Liver (tissue), 9 donors: ENCODE results near the gene SDR39U1. TPM values are rescaled to one million over a fixed set of nuclear protein-coding genes. Genes with fewer than 3 reads are reported as not detected.

ENCODE experiments used
- DNase-seq: peaks from one replicate; pipeline ENCODE4 v3.0.0-alpha.2; 2017; ENCODE audit warnings: low spot score
- H3K27ac ChIP-seq, 2 donors: one replicate each; pipeline ENCODE4 v1.7.0; 2013; ENCODE audit warnings: inconsistent platforms in 2 of 2, low read length in 2 of 2, control low read depth in 1 of 2, low read depth in 1 of 2, mild to moderate bottlenecking in 1 of 2
- H3K27me3 ChIP-seq, 4 donors: one replicate each; pipeline versions ENCODE4 v1.6.1 to v1.7.0; 2013; ENCODE audit warnings: low read length in 3 of 4, inconsistent platforms in 1 of 4, mild to moderate bottlenecking in 1 of 4, moderate library complexity in 1 of 4; ENCODE audit not compliant: control insufficient read depth in 4 of 4, insufficient read depth in 4 of 4
- H3K36me3 ChIP-seq, 4 donors: one replicate each; pipeline versions ENCODE4 v1.6.1 to v1.7.0; 2013; ENCODE audit warnings: low read length in 3 of 4, mild to moderate bottlenecking in 3 of 4, low read depth in 1 of 4, moderate library complexity in 1 of 4; ENCODE audit not compliant: control insufficient read depth in 4 of 4, insufficient read depth in 3 of 4
- H3K4me1 ChIP-seq, 4 donors: one replicate each; pipeline versions ENCODE4 v1.6.1 to v1.7.0; 2013; ENCODE audit warnings: low read length in 3 of 4, mild to moderate bottlenecking in 3 of 4, moderate library complexity in 1 of 4; ENCODE audit not compliant: control insufficient read depth in 4 of 4, insufficient read depth in 4 of 4
- H3K4me3 ChIP-seq, 3 donors: one replicate each; pipeline versions ENCODE4 v1.6.1 to v1.7.0; 2013; ENCODE audit warnings: low read length in 3 of 3, control low read depth in 1 of 3, low read depth in 1 of 3, mild to moderate bottlenecking in 1 of 3
- H3K9ac ChIP-seq, 2 donors: one replicate each; pipeline ENCODE4 v1.7.0; 2013; ENCODE audit warnings: low read length in 2 of 2, mild to moderate bottlenecking in 2 of 2, moderate library complexity in 2 of 2, control low read depth in 1 of 2, low read depth in 1 of 2
- H3K9me3 ChIP-seq, 4 donors: one replicate each; pipeline versions ENCODE4 v1.6.1 to v1.7.0; 2013; ENCODE audit warnings: low read length in 3 of 4; ENCODE audit not compliant: control insufficient read depth in 4 of 4
- ATF3 ChIP-seq: IDR thresholded peaks from 2 replicates; pipeline ENCODE4 v1.6.1; 2016; ENCODE audit warnings: antibody characterized with exemption
- EGR1 ChIP-seq, 2 donors: IDR thresholded peaks; 2 replicates each; pipeline ENCODE4 v1.6.1; 2016 to 2018; ENCODE audit warnings: antibody characterized with exemption in 2 of 2, low read depth in 2 of 2
- FOXA1 ChIP-seq: IDR thresholded peaks from 2 replicates; pipeline ENCODE4 v1.6.1; 2016; ENCODE audit warnings: antibody characterized with exemption
- FOXA2 ChIP-seq: IDR thresholded peaks from 2 replicates; pipeline ENCODE4 v1.6.1; 2016; ENCODE audit warnings: antibody characterized with exemption
- GABPA ChIP-seq, 2 donors: IDR thresholded peaks in 1 of 2; conservative IDR thresholded peaks in 1 of 2; 2 replicates each; pipeline ENCODE4 v1.6.1; 2016; ENCODE audit warnings: antibody characterized with exemption in 2 of 2, mild to moderate bottlenecking in 1 of 2, moderate library complexity in 1 of 2
- HNF4A ChIP-seq, 2 donors: conservative IDR thresholded peaks; 2 replicates each; pipeline ENCODE4 v1.6.1; 2016; ENCODE audit warnings: antibody characterized with exemption in 2 of 2, mild to moderate bottlenecking in 2 of 2
- HNF4G ChIP-seq: IDR thresholded peaks from 2 replicates; pipeline ENCODE4 v1.6.1; 2016; ENCODE audit warnings: antibody characterized with exemption
- JUND ChIP-seq, 2 donors: IDR thresholded peaks; 2 replicates each; pipeline ENCODE4 v1.6.1; 2016; ENCODE audit warnings: antibody characterized with exemption in 2 of 2
- NR2F2 ChIP-seq: IDR thresholded peaks from 2 replicates; pipeline ENCODE4 v1.6.1; 2016; ENCODE audit warnings: antibody characterized with exemption
- RAD21 ChIP-seq, 2 donors: IDR thresholded peaks; 2 replicates each; pipeline ENCODE4 v1.6.1; 2016; ENCODE audit warnings: antibody characterized with exemption in 2 of 2, mild to moderate bottlenecking in 2 of 2
- RXRA ChIP-seq, 2 donors: IDR thresholded peaks; 2 replicates each; pipeline ENCODE4 v1.6.1; 2017 to 2018; ENCODE audit warnings: antibody characterized with exemption in 2 of 2, mild to moderate bottlenecking in 1 of 2
- SP1 ChIP-seq: IDR thresholded peaks from 2 replicates; pipeline ENCODE4 v1.6.1; 2018; ENCODE audit warnings: antibody characterized with exemption, mild to moderate bottlenecking
- TAF1 ChIP-seq: conservative IDR thresholded peaks from 2 replicates; pipeline ENCODE4 v1.6.1; 2016; ENCODE audit warnings: antibody characterized with exemption, mild to moderate bottlenecking
- YY1 ChIP-seq: IDR thresholded peaks from 2 replicates; pipeline ENCODE4 v1.6.1; 2016; ENCODE audit warnings: antibody characterized with exemption, mild to moderate bottlenecking
- ZBTB33 ChIP-seq: IDR thresholded peaks from 2 replicates; pipeline ENCODE4 v1.6.1; 2016; ENCODE audit warnings: antibody characterized with exemption
- WGBS: extraction: QIAGEN DNeasy Blood & Tissue Kit; methylation state at CpG from one replicate; pipeline ENCODE4 v1.1.7; 2013; 5-methylcytosine and 5-hydroxymethylcytosine counted together
- polyA plus RNA-seq, 2 donors: library from polyadenylated mRNA; stranded (reverse) in 1 of 2; unstranded in 1 of 2; fragments of 200-250 nt in 1 of 2; fragments of >200 nt in 1 of 2; fragmentation: Nextera tagmentation in 1 of 2; extraction: Ambion mirVana in 1 of 2; gene quantifications; one replicate each; pipeline versions ENCODE4 v1.2.1 to v1.2.3, GENCODE V29; 2013 to 2015
- total RNA-seq, 2 donors: library from RNA; depleted of rRNA; stranded (reverse); fragments of >200 nt; gene quantifications; one replicate each; pipeline ENCODE4 v1.2.3, GENCODE V29; 2014
- TF ChIP-seq, protein P1 (sequence below): IDR thresholded peaks from 2 replicates; pipeline ENCODE4 v1.6.1; 2016; ENCODE audit warnings: antibody characterized with exemption, mild to moderate bottlenecking
- TF ChIP-seq, protein P2 (sequence below): fragments of 150-350 bp; IDR thresholded peaks from 2 replicates; pipeline ENCODE4 v1.5.1; 2017; ENCODE audit warnings: improper control_type of control experiment, low read depth, low read length; ENCODE audit not compliant: missing input control
- TF ChIP-seq, protein P3 (sequence below): IDR thresholded peaks from 2 replicates; pipeline ENCODE4 v1.6.1; 2016; ENCODE audit warnings: antibody characterized with exemption
- donor health status: healthy.
- donor health status: healthy.
- donor health status: healthy.
- donor health status: healthy.
- donor health status: healthy.

SDR39U1 gene
- total and polyA plus RNA-seq, 4 donors = 10.8 to 50.4 (median 25.9) TPM

DNA sequence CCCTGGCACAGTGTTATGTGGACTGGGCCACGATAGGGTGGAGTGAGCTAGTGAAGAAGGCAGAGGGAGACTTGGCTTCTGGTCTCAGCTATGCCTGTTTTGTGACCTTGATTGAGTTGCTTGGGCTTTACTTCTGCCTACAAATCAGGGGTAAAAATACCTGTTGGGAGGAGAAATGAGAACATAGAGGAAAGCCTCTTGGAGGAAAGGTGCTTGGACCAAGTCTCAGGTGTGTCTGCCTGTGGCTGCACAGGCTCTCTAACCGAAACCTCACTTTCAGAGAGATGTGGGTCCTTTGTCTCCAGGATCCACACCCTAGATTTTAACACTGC, 4.9 kb downstream of the SDR39U1 start:
- no peak for DNase-seq
- no peak for TF ChIP-seq HNF4A (conservative IDR thresholded peaks at IDR 0.05)
- TF ChIP-seq, protein P1, sequence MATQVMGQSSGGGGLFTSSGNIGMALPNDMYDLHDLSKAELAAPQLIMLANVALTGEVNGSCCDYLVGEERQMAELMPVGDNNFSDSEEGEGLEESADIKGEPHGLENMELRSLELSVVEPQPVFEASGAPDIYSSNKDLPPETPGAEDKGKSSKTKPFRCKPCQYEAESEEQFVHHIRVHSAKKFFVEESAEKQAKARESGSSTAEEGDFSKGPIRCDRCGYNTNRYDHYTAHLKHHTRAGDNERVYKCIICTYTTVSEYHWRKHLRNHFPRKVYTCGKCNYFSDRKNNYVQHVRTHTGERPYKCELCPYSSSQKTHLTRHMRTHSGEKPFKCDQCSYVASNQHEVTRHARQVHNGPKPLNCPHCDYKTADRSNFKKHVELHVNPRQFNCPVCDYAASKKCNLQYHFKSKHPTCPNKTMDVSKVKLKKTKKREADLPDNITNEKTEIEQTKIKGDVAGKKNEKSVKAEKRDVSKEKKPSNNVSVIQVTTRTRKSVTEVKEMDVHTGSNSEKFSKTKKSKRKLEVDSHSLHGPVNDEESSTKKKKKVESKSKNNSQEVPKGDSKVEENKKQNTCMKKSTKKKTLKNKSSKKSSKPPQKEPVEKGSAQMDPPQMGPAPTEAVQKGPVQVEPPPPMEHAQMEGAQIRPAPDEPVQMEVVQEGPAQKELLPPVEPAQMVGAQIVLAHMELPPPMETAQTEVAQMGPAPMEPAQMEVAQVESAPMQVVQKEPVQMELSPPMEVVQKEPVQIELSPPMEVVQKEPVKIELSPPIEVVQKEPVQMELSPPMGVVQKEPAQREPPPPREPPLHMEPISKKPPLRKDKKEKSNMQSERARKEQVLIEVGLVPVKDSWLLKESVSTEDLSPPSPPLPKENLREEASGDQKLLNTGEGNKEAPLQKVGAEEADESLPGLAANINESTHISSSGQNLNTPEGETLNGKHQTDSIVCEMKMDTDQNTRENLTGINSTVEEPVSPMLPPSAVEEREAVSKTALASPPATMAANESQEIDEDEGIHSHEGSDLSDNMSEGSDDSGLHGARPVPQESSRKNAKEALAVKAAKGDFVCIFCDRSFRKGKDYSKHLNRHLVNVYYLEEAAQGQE = no peak
- TF ChIP-seq EGR1 (IDR thresholded peaks at IDR 0.05; ENCODE audit: low read depth in 2 of 2) = no peak
- no peak for TF ChIP-seq FOXA1
- TF ChIP-seq HNF4G = no peak
- TF ChIP-seq SP1 = no peak
- no peak for TF ChIP-seq YY1
- no peak for TF ChIP-seq JUND (IDR thresholded peaks at IDR 0.05)
- TF ChIP-seq GABPA (IDR thresholded peaks at IDR 0.05 in 1 of 2, conservative IDR thresholded peaks at IDR 0.05 in 1 of 2) = no peak
- TF ChIP-seq, protein P2, sequence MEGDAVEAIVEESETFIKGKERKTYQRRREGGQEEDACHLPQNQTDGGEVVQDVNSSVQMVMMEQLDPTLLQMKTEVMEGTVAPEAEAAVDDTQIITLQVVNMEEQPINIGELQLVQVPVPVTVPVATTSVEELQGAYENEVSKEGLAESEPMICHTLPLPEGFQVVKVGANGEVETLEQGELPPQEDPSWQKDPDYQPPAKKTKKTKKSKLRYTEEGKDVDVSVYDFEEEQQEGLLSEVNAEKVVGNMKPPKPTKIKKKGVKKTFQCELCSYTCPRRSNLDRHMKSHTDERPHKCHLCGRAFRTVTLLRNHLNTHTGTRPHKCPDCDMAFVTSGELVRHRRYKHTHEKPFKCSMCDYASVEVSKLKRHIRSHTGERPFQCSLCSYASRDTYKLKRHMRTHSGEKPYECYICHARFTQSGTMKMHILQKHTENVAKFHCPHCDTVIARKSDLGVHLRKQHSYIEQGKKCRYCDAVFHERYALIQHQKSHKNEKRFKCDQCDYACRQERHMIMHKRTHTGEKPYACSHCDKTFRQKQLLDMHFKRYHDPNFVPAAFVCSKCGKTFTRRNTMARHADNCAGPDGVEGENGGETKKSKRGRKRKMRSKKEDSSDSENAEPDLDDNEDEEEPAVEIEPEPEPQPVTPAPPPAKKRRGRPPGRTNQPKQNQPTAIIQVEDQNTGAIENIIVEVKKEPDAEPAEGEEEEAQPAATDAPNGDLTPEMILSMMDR = no peak
- TF ChIP-seq, protein P3, sequence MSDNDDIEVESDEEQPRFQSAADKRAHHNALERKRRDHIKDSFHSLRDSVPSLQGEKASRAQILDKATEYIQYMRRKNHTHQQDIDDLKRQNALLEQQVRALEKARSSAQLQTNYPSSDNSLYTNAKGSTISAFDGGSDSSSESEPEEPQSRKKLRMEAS = no peak
- no peak for TF ChIP-seq ATF3
- no peak for TF ChIP-seq ZBTB33
- 77% methylated on average over 2 of the region's 2 CpGs for WGBS
- peaks cover 3 to 51% (median 33%) of the 10 kb centered on the region in 4 donors for H3K4me1 ChIP-seq
- H3K27ac ChIP-seq = peak overlapping the region in 1 of 2 donors; percentile 1
- no peaks in the 10 kb centered on the region for H3K27me3 ChIP-seq
- peaks cover 10 to 54% (median 43%) of the 10 kb centered on the region in 4 donors for H3K36me3 ChIP-seq
- H3K9me3 ChIP-seq = no peaks in the 10 kb centered on the region
- no peak overlapping the region for H3K4me3 ChIP-seq
- H3K9ac ChIP-seq = no peak overlapping the region

DNA sequence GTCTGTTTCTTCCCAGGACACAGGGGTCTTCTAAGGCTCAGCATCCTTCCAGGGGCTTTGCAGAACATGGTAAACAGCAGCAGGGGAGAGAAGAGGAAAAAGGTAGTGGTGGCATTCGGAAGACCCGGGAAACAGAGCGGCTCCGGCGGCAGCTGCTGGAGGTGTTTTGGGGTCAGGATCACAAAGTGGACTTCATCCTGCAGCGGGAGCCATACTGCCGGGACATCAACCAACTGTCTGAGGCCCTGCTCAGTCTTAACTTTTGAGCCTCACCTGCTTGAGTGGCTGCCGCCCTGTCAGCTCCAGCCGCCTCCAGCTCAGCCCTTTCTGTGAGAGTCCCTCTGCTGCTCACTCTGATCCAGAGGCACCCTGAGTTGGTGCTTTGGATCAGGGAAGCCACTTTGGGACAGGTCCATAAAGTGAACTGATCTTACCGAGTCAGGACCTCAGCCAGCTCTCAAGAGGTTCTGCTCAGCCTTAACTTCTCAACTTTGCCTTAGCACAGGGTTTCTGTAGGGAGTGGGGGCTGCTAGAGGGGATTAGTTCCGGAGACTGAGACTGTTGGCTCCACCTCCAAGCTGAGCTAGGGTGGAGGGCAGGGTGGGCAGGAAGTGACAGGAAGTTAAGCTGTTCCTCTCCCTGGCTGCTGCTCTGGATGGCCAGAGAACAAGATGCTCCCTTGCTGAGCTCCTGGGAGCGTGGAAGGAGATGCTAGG, 5.4 kb downstream of the SDR39U1 start:
- H3K4me3 ChIP-seq = no peak overlapping the region
- WGBS = 72% methylated on average over 12 of the region's 12 CpGs
- TF ChIP-seq, protein P2 = no peak
- TF ChIP-seq RAD21 (IDR thresholded peaks at IDR 0.05) = no peak
- no peak for TF ChIP-seq HNF4G
- no peak for TF ChIP-seq FOXA2
- no peak for TF ChIP-seq RXRA (IDR thresholded peaks at IDR 0.05)
- TF ChIP-seq TAF1 = no peak
- no peak for TF ChIP-seq YY1
- no peak for TF ChIP-seq ATF3
- TF ChIP-seq NR2F2 = no peak
- no peak for TF ChIP-seq FOXA1
- no peak for TF ChIP-seq GABPA (IDR thresholded peaks at IDR 0.05 in 1 of 2, conservative IDR thresholded peaks at IDR 0.05 in 1 of 2)
- TF ChIP-seq EGR1 (IDR thresholded peaks at IDR 0.05; ENCODE audit: low read depth in 2 of 2) = no peak

More for the DNA sequence above, 5.4 kb downstream of the SDR39U1 start:
- Histone ChIP-seq H3K36me3 (peaks cover 13 to 55% (median 45%) of the 10 kb centered on the region in 4 donors), H3K27me3 (no peaks in the 10 kb centered on the region), H3K27ac (peak overlapping the region in 1 of 2 donors; percentile 21), H3K9me3 (no peaks in the 10 kb centered on the region), H3K4me1 (peaks cover 3 to 57% (median 37%) of the 10 kb centered on the region in 4 donors), H3K9ac (no peak overlapping the region)
- no peak for DNase-seq
